Inferior parietal cortex (tissue), 1 donor: Measurements from ENCODE around the gene SLC25A11.

ENCODE experiments used
- DNase-seq: peaks from one replicate; pipeline ENCODE4 v3.0.0-alpha.2; 2016; ENCODE audit errors: extremely low spot score

SLC25A11 gene

GRCh38 chr17:4966844-4967538, 27.1 kb upstream of the SLC25A11 start:
- DNase-seq, result peak; percentile 98

DNA sequence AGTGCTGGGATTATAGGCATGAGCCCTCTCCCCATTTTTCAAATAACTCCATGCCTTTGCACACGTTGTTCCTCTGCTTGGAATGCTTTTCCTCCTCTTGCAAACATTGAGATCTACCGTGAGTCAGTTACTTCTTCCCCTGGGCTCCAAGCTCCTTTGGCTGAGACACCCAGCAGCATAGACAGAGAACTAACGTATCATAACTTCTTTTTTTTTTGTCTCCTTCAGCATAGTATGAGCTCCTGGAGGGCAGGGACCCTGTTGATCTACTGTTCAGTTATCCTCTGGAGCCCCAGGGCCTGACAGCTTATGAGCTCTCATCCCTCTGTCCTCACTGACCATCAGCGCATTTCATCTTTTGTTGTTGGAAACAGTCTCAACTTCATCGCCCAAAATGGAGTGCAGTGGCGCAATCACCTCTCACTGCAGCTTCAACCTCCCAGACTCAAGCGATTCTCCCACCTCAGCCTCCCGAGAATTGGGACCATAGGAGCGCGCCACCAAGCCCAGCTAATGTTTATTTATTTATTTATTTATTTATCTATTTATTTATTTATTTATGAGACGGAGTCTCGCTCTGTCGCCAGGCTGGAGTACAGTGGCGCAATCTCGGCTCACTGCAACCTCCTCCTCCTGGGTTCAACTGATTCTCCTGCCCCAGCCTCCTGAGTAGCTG, 25.6 kb upstream of the SLC25A11 start:
- DNase-seq, result no peak

DNA sequence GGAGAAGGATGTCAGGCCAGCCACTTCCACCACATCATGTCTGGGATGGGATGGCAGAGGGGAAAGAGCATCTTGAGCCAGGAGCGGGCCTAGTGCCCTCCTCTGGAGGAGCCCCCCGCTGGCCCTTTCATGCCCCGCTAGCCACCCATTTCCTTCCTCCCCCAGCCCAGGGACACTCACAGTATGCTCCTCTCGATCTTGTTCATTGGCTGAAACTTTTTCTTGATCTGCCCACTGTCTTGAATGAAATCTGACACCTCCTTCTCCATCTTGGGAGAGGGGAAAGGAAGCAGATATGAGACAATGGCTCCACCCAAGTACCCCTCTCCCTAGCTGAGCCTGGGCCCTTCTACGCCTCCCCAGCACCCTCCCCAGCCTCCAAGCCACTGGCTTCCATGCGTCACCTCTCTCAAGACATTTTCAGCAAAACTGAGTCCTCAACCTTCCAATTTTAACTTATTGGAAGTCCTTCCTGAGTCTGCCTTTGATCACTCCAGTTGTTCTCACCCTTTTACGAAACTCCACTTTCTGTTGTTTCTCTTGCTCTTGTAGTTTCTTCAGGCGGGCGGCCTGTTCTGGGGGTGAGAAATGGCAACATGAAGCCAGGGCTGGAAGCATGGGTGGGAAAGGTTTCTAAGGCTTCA, 20.6 kb upstream of the SLC25A11 start:
- DNase-seq, result no peak

DNA sequence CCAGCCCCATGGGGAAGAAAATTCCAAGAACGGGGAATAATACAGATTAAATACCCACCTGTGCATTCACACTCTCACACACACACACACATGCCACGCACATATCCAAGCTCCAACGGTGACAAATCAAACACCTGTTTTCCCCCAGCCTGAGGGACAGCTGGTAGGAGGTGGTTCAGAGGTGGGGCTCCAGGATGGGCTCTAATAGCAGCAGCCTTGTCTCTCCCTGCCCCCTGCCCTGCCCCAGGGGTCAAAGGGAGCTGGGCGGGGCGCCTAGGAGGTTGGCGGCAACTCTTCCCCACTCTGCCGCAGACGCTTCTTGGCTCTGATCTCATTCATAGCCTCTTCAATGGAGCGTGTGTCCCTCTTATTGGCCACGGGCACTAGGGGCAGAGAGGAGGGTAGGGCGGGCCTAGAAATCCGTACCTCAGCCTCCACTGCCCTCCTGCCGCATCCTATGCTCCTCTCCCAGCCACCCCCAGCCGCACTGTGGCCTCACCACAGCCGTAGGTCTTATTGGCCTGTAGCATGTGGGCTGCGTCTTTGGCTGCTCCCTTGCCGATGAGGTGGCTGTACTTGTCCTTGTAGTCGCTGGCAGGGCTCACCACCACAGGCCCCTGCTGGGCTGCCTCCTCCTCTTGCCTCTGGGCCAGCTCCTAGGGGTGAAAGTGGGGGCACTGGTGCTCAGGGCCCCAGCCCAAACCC, 19.6 kb upstream of the SLC25A11 start:
- DNase-seq, result no peak

- no peak for DNase-seq
Measured at GRCh38 chr17:4958102-4958501, 18.3 kb upstream of the SLC25A11 start.

- DNase-seq, result no peak
Measured at GRCh38 chr17:4956493-4957061, 16.7 kb upstream of the SLC25A11 start.

- DNase-seq, result no peak
Measured at GRCh38 chr17:4955091-4955490, 15.2 kb upstream of the SLC25A11 start.

GRCh38 chr17:4953451-4953961, 13.7 kb upstream of the SLC25A11 start:
- DNase-seq, result no peak

GRCh38 chr17:4951486-4951885, 11.6 kb upstream of the SLC25A11 start:
- DNase-seq, result no peak

GRCh38 chr17:4950746-4951204, 10.9 kb upstream of the SLC25A11 start, which contains the start of gene ENO3:
Gene ENO3 (plus strand): TSS chr17:4951119. CDS start chr17:4951830, 711 bp downstream.
- DNase-seq, result no peak

GRCh38 chr17:4950075-4950745, 10.4 kb upstream of the SLC25A11 start:
- no peak for DNase-seq

GRCh38 chr17:4949321-4950074, 9.7 kb upstream of the SLC25A11 start:
- peak; percentile 39 for DNase-seq

- DNase-seq, result no peak
Measured at GRCh38 chr17:4948931-4949320, 9.1 kb upstream of the SLC25A11 start.

DNA sequence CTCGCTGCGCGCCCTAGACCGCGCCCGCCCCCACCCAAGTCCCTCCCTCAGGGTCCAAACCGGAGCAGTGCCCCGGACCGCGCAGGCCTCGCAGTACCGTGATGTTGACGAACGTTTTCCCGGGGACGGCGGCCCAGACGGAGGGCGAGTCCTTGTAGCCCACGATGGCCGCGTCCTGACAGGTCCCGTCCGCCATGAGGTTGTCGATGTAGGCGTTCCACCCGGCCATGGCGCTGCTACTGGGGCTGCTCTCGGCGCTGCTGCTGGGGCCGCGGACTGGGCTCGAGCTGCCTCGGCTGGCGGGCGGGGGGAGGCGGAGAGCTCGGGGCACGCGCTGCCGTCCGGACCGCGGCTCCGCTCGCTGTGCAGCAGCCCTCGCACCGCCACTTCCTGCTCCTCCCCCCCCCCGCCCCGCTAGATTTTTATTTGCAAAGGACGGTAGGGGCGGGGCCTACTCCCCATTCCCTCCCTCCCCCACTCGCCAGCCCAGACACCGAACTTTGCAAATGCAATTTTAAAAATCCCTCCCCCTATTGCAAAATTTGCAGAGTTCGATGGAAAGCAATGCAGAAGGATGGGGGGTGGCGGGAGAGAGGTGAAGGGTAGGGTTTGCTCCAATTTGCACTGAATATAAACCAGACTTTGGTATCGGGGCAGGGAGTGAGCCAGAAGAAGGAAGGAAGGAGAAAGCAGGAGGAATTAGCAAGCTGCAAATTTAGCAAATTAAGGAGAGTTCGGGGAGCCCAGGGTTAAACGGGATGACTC, 8.5 kb upstream of the SLC25A11 start, which contains the start of gene PFN1:
Gene PFN1 (minus strand): TSS at position 365 of the 765 bp plus-strand sequence. CDS start 136 bp downstream, at position 229.
- peak; percentile 78 for DNase-seq

- DNase-seq, result no peak
Measured at GRCh38 chr17:4947411-4948165, 7.7 kb upstream of the SLC25A11 start.

DNA sequence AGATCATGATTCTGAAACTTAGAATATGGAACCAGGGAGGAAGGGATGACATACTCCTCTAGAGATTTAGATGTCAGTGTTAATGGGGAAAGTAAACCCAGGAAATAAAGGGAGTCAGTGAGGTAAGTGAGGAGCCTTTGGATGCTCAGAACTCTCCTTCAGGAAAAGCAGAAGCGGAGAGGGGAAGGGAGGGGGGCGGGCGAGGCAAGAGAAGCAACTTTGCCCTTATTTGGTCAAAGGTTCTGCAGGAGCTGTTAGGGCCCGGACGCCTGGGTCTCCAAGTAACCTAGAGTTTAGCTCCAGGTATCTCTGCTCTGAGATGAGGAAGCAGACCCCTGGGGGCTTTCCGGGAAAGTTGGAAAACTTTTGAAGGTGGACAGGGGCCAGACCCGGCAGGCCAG, 7.2 kb upstream of the SLC25A11 start:
- DNase-seq, result no peak

DNA sequence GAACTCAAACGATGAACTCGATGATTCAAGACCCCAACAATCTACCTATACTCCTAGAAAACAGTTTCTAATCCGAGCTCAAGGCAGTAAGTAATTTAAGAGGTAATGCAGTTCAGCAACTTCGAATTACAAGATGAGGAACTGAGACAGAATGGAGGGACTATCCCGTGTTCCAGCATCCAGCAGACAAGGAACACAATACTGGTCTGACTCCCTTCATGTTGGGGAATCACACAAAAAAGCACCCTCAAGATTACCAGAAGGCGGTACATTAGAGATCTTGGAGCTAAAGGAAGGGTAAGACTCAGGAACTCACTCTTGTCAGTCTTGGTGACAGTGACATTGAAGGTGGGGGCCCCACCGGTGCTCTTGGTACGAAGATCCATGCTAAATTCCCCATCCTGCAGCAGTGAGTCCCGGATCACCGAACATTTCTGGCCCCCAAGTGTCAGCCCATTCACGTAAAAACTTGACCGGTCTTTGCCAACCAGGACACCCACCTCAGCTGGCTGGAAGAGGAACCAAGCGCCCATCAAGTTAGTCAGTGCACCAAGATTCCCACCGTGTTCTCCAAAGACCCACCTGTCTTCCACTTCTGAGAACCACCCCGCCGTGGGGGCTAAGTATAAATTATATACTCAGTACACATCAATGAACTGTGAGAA, 6.6 kb upstream of the SLC25A11 start:
- DNase-seq, result no peak

- no peak for DNase-seq
Measured at GRCh38 chr17:4945944-4946280, 6.1 kb upstream of the SLC25A11 start.
